Choroid plexus epithelial cell (primary cell): ENCODE results near the gene PGP.
A peak's percentile ranks its signal among the peaks of the same experiment; 100 is the strongest.

Experiments used
- DNase-seq: peaks from one replicate; pipeline ENCODE4 v3.0.0-alpha.2; 2010; ENCODE audit warnings: low read depth
- H3K4me3 ChIP-seq: 2 replicates; pipeline ENCODE4 v1.5.1; 2011; ENCODE audit warnings: low read depth, mild to moderate bottlenecking, control low read depth, low read length, moderate library complexity
- TF ChIP-seq, protein P1 (sequence below): conservative IDR thresholded peaks from 2 replicates; pipeline ENCODE4 v1.5.1; 2011; ENCODE audit warnings: low read depth, mild to moderate bottlenecking, control low read depth, inconsistent platforms, low read length, moderate library complexity

The PGP gene

DNA sequence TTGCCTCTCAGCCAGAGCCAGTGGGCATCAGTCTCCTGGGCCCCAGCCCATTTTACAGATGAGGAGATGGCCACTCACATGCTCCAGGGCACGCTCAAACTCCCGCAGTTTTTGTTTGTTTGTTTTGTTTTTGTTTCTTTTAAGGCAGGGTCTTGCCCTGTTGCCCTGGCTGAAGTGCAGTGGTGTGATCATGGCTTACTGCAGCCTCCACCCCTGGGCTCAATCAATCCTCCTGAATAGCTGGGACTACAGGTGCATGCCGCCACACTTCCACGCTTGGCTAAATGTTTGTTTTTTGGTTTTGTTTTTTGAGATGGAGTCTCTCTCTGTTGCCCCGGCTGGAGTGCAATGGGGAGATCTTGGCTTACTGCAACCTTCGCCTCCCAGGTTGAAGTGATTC lies 12.3 kb upstream of the PGP start:
- DNase-seq, result no peak
- TF ChIP-seq, protein P1, sequence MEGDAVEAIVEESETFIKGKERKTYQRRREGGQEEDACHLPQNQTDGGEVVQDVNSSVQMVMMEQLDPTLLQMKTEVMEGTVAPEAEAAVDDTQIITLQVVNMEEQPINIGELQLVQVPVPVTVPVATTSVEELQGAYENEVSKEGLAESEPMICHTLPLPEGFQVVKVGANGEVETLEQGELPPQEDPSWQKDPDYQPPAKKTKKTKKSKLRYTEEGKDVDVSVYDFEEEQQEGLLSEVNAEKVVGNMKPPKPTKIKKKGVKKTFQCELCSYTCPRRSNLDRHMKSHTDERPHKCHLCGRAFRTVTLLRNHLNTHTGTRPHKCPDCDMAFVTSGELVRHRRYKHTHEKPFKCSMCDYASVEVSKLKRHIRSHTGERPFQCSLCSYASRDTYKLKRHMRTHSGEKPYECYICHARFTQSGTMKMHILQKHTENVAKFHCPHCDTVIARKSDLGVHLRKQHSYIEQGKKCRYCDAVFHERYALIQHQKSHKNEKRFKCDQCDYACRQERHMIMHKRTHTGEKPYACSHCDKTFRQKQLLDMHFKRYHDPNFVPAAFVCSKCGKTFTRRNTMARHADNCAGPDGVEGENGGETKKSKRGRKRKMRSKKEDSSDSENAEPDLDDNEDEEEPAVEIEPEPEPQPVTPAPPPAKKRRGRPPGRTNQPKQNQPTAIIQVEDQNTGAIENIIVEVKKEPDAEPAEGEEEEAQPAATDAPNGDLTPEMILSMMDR, result no peak
- no peak overlapping the region for H3K4me3 ChIP-seq

GRCh38 chr16:2226245-2226793 lies 11.7 kb upstream of the PGP start:
- DNase-seq, result no peak
- TF ChIP-seq, protein P1, result no peak
- H3K4me3 ChIP-seq, result no peak overlapping the region

DNA sequence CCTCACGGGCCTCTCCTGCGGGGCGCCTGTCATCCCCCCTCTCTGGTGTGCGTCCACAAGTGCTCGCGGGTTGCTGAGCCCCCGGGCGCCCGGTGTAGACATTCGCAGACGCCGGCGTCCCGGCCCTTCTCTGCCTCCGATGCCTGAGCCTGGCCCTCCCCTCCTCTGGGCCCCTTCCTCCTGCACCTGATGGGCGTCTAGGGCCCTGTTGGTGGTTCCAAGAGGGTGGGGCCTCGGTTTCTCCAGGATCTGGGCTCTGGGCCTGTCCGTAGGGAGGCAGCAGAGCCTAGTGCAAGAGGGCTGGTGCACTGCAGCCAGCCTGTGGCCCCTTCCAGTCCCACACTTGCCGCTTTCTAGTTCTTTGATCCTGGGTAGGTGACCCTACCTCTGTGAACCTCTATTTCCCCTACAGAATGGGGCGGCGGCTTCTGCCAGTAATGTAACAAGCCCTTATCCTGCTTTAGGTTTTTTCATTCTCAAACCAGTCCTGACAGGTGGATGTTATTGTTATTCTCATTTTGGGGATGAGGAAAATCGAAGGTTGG lies 9.4 kb upstream of the PGP start:
- peak; percentile 71 for DNase-seq
- H3K4me3 ChIP-seq, result peak overlapping the region; percentile 86
- TF ChIP-seq, protein P1, result peak; percentile 55

DNA sequence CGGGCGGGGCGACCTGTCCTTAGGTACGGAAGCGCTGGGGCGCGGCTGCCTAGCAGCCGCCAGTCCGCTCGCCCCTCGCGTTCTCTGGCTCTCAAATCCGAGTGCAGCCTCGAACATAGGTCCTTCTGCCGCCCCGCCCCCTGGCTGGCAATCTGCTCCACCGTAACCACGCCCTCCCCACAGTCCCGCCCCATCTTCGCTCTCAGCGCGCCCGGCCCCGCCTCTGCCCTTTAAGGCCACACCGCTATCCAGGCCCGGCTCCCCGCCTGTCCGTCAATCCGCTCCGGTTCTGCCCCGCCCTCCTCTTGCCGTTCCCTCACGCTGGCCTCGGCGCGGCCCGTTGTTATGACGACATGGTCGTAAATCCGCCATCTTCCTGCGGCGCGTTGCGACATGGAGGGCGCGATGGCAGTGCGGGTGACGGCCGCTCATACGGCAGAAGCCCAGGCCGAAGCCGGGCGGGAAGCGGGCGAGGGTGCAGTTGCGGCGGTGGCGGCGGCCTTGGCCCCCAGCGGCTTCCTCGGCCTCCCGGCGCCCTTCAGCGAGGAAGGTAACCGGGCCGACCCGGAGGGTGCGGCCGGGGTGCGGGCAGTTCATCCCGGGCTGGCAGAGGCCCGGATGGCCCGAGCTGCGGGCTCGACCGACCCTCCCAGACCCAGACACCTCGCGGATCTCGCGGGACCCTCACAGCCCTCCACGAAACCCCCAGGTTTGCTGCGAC lies 8.7 kb upstream of the PGP start, which contains the start of gene E4F1:
TSS of gene E4F1 (plus strand) at position 371 of the 721 bp plus-strand sequence. CDS start at position 394, 23 bp downstream.
- TF ChIP-seq, protein P1, result no peak
- DNase-seq, result peak; percentile 100
- peak within 1 kb of the TSS; percentile 86 for H3K4me3 ChIP-seq

DNA sequence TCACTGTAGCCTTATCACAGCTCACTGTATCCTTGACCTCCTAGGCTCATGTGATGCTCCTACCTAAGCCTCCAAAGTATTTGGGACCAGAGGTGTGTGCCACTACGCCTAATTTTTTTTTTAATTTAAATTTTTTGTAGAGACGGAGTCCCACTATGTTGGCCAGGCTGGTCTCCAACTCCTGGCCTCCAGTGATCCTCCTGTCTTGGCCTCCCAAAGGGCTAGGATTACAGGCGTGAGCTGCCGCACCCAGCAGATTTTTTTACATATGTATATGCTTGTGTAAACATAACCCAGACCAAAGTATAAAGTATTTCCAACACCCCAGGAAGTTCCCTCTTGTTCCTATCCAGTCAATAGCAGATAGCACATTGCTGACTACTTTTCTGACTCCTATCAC lies 1.7 kb upstream of the PGP start:
- H3K4me3 ChIP-seq, result no peak overlapping the region
- TF ChIP-seq, protein P1, result no peak
- no peak for DNase-seq

- TF ChIP-seq, protein P1, result peak; percentile 22
- H3K4me3 ChIP-seq, result peak overlapping the region; percentile 68
- DNase-seq, result peak; percentile 17
Measured at GRCh38 chr16:2213817-2214718, 572 bp downstream of the PGP start.
